NCI-H2029 treated with DMSO at 0.1 percent for 48 hours (cell line): ENCODE results near the gene TMEM273.
"Not testable (repeated sequence)": the region's sequence is repeated elsewhere in the genome, so short reads cannot be mapped to it uniquely, and the experiment has no call there.

Experiments used
- DNase-seq: peaks from one replicate; lab custom pipeline; 2025; lab: John Stamatoyannopoulos, UW

TMEM273 gene

DNA sequence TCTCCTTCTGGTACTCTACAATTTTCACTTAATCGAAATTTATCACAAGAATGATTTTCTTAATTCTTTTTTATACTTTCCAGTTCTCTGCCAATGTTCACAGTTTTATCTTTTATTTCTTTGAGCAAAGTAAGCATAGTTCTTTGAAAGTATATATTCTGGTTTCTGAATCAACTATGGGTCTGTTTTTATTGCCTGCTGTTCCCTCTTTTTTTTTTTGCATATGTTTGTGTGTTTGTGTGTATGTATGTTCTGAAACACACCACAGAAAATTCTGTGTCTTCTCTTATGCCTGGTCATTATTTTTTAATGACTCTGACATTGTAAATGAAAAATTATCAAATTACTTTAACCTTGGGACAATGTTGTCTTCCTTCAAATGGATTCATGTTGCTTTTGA is 15.9 kb upstream of the TMEM273 start:
- no peak for DNase-seq

DNA sequence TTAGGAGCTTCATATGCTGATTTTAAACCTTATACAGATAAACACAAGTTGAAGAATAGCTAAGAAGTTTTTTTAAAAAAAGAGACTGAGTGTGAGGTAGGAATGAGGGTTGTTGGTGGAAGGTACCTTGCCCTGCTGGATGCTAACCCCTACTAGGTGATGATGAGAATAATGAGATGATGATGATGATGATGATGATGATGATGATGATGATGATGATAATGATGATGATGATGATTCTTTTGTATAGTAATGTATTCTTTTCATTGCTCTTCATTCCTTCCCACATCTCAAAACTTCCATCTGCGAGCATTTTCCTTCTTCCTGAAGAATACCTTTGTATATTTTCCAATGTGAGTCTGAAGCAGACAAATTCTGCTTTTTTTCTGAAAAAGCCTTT is 14.1 kb upstream of the TMEM273 start:
- no peak for DNase-seq

DNA sequence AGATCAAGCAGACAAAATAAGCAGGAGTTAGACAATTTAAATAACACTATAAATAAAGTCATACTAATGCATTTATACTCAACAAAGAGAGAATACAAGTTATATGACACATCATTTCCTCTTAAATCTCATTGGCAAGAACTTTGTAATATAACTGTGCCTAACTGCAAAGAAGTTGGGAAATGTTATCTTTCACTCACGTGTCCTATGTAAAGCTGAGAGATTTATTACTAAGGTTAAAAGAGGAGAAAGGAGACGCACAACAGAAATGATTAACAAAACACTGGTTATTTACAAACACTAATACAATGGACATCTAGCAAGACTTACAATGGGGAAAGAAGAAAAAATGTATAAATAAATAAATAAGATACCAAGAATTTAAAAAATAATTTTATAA is 12.7 kb upstream of the TMEM273 start:
- DNase-seq, result no peak

DNA sequence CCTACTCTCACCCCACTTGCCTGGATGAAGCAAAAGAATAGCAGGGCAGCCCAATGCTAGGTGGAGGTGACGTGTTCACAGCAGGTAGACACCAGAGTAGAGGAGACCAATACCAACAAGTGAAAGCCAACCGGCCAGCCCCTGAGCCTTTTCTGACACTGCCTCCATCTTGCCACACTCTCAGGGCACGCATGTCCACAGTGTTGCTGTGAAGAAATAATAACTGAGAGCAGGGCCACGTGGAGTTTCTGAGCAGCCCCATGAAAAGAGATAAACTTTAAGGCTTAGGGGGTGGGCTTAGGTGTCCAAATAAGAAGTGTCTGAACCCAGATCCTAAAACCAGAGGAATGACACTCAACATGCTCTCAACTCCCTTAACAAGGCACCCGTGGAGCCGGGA is 9.0 kb upstream of the TMEM273 start:
- DNase-seq, result no peak

DNA sequence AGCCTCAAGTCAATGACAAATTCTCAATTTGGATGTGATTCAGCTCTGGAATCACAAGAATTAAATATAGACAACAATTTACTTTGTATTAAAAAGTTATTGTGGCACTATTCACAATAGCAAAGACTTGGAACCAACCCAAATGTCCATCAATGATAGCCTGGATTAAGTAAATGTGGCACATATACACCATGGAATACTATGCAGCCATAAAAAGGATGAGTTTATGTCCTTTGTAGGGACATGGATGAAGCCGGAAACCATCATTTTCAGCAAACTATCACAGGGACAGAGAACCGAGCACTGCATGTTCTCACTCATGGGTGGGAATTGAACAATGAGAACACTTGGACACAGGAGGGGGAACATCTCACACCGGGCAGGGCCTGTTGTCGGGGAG is 7.7 kb upstream of the TMEM273 start:
- not testable (repeated sequence) for DNase-seq

DNA sequence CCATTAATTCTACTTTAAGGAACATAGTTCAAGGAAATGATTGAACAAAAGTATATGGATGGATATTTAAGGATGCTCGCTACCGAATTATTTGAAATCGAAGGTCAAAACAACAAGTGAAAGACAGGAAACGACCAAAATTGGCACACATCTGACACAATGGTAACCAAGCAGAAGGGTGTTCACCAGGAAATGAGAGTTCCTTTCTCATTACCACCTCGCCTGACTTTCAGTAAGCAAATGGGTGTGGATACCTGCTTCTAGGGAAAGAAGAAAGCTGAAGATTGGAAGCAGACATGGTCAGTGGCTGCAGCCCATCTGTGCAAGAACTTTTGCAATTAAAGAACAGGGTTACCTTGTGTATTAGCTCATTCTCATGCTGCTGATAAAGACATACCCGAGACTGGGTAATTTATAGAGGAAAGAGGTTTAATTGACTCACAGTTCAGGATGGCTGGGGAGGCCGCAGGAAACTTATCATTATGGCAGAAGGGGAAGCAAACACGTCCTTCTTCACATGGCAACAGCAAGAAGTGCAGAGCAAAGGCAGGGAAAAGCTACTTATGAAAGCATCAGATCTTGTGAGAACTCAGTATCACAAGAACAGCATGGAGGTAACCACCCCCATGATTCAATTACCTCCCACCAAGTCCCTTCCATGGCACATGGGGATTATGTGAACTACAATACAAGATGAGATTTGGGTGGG is 6.2 kb upstream of the TMEM273 start:
- DNase-seq, result no peak

DNA sequence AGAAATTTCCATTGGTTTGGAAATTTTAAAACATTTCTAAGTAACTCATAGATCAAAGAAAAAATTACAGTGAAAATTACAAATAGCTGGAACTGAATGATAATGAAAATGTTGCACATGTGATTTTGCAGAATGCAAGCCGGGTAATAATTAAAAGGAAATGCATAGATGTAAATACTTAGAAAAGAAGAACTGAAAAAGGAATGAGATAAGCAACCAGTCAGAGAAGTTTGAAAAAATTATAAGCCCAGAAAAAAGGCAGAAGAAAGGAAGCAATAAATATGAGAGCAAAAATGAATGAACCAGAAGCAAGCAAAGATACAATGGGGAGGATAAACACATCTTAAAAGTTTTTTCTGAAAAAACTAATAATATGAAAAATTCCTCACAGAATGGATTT is 3.2 kb upstream of the TMEM273 start:
- DNase-seq, result no peak

DNA sequence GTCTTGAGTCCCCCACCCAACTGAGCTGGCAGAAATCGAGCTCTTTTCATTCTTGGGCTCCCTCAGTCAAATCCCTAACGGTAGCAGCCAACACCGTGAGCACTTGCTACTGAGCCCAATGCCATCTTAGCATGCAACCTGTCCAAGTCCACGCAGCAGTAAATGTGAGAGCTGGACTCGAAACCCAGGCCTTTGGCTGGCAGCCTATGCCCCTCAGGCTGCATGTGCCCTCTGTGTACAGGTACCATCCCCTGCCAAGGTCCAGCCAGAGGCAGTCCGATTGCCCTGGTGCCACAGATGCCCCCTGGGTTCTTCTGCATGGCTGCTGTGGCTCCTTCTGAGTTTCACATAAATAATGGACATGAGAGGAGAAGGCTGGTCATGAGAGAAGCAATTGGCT is 1.2 kb upstream of the TMEM273 start:
- DNase-seq, result no peak

DNA sequence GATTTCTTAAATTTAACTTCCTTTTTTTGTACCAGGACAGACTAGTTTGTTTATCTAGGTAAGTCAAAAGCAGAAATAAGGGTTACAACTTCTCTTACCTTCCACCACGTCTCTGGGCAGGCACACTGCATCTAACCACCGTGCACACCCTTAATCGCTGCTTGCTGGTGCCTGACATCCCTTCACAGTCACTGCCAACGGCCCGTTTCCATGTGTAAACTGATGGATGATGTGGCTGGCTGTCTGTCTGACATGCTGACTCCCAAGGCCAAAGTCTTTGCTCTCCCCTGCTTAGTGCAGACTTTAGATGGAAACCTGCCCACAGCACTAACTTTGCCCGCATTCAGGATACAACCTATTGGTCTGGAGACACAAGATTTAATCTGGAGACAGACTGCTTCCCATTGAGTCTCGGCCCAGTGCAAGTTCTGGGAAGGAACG is 1.1 kb downstream of the TMEM273 start:
- no peak for DNase-seq

DNA sequence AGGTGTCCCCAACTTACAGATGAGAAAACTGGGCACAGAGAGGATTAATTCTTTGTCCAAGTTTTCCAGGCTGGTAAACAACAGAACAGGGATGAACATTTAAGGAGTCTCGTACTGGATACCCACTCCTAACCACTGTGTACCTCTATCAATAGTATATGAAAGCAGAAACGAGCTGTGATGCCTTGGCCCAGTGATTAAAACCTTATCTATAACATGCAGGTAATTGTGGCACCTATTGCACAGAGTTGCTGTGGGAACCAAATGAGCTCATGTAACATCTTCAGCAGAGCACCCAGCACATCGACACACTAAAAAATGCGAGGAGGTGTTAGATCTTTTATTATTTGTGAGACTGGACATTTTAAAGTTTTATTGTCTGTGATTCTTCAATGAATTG is 1.6 kb downstream of the TMEM273 start:
- DNase-seq, result no peak

DNA sequence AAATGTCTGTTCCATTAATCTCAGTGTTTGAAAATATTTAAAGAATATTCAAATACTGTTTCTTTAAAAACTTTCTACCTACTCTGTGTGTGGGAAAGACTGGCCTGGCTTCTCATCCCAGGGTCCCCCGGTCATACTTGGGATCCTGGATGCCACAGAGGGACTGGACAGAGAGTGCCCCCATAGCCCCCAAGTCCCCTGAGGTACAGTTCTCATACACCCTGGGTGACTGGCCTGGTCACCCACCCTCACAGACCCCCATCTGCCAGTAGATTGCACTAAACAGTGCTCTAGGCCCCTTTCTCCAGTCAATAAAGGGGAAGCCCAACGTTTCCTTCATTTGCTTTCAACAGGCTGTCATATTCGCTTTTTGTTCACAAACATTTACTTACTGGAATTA is 3.0 kb downstream of the TMEM273 start:
- DNase-seq, result no peak

DNA sequence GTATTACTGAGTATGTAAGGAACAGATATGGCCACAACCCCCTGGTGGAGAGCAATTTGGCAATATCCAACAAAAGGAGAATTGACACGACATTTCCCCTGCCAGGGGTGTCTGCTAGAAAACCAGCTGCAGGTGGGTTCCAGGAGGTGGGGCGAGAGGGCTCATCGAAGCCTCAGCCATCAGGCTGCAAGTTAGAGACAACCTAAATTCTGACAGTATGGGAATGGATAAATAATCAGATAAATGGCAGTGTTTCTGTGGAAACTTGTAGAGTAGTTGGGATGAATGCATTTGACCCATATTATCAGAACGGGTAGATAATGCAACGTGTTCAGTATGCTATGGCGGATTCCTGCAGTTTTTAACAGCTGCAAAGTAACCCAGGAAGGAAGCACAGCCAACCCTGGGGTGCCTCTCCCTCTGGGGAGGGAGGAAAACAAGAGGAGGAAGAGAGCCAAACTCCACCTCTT is 3.5 kb downstream of the TMEM273 start:
- DNase-seq, result no peak

DNA sequence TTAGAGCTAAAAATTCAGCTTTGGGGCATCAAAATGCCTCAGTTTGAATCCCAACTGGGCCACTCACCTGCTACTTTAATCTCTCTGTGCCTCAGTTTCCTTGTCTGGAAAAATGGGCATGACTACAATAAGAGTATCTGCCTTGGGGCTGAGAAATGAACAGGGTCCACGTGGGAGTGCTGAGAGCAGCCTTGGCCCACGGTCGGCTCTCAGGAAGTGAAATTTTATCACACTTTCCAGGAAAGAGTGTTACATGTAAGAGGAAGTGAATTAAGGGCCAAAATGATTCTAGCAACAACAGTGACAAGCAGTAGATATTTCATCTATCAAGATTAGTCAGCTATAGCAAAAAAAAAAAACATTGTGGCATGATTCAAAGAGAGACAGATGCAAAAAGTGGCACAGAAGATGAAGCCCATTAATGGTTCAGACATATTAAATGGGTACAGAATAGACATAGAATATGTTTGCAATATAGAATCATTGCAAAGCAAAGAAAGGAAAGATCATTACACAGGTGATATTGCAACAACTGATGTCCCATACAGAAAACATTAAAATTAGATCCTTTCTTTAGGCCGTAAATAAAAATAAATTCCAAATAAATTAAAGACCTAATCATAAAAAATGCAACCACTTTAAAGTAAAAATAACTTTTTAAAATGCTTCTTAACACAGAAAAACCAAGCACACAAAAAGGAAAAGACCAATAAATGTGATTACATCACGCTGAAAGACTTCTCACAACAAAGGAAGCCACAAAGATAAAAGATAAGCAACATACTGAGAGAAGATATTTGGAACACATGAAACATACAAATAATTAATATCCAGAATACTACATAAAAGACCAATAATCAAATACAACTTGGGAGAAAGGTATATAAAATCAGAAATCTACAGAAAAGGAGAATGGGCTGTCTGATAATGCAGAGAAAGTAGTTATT is 4.3 kb downstream of the TMEM273 start:
- no peak for DNase-seq

DNA sequence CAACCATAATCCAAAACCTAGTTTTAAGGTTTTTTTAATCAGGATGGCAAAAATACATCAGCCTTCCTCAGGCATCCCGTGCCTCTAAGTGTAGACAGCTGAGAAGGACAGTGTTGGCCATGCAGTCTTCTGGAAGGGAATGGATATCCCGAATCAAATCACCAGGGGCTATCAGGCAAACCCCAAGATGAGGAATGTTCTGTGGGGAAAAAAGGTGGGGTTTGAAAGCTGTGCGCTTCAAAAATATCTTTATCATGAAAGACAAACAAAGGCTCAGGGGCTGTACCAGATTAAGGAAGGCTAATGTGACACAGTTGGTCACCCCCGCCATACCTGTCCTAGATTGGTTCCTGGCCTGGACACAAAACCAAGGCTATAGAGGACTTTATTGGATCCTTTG is 5.4 kb downstream of the TMEM273 start:
- DNase-seq, result no peak

DNA sequence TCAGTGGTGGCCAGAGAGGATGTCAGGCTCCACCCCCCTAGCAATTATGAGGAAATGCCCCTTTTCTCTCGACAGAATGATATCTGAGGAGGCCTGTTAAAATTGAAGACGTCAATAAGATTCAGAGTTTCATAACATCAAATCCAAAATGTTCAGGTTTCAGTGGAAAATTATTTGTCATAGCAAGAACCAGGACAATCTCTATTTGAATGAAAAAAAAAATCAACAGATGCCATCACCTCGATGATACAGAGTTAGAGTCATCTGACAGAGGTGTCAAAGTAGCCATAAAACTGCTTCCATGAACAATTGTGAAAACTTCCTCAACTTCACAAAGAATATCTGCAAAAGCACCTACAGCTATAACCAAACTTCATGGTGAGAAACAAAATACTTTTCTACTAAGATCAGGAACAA is 7.7 kb downstream of the TMEM273 start:
- no peak for DNase-seq

DNA sequence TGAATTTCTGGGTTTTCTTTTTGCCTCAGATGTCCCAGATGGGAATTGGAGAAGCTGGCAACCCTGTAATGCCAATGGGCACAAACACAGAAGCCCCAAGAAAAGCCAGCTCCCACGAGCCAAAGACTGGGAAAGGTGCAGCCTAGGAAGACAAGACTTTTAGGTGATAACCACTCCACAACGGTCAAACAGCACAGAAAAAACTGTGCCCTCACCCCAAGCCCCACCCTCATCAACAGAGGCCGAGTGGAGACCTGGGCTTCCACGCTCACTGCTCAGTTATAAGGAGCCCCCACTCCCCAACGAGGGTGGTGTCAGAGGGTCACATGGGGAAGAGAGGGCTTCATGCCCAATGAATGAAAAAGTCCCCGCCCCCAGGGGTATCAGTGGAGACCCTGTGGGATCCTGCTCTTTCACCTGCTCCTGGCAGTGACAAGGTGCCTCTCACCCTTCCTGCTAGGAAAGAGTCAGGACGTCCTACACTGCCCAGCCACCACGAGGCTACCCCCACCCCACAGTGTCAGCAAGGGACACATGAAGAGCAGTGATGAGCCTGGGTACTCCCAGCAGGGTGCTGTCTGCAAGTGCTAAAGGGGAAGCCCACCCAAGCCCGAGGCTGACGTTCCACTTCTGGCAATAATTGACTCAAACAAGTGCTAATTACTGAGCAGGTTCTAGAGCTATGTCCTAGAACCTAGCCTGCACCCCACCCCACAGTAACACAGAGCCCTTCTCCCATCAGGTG is 8.3 kb downstream of the TMEM273 start:
- DNase-seq, result no peak

DNA sequence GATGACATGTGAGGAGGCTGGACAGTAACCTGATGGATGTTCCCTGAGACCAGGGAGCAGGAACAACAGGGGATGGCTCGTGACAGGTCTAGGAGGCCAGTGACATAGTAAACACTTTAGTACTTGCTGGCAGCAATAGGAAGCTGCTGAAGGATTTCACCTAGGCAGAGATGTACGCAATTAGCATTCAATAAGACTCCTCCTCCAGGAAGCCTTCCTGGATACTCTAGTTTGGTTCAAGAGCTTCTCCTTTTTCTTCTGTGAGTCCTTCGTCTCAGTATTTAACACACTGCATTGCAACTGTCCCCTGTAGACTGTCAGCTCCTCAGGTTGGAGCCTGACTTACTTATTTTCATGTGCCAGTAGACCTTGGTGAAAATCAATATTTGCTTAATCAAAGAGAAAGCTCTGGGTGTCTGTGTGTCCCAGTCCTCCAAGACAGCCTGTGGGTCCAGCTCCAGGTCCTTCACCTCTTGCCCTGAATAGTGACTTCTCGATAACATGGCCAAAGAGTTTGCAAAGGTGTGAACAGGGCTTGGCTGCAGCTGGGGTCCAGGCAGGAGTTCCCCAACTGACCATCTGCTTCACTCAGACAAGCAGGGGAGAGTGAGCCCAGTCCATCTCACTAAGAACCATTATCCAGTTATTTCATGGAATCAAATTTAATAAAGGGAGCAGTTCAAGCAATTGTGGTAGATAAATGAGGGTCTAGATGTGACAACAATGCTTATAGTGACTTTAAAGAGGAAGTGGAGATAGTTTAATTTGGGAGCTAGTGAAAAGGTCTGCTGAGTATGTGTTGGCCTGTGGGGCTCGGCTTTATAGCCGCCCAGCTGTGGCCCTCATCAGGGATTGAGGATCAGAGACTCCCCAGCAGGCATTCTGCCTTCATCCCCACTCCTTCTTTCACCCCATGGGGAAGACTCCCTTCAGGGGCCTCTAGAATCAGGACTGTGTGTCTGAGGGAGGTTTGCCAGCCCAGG is 9.4 kb downstream of the TMEM273 start:
- no peak for DNase-seq

DNA sequence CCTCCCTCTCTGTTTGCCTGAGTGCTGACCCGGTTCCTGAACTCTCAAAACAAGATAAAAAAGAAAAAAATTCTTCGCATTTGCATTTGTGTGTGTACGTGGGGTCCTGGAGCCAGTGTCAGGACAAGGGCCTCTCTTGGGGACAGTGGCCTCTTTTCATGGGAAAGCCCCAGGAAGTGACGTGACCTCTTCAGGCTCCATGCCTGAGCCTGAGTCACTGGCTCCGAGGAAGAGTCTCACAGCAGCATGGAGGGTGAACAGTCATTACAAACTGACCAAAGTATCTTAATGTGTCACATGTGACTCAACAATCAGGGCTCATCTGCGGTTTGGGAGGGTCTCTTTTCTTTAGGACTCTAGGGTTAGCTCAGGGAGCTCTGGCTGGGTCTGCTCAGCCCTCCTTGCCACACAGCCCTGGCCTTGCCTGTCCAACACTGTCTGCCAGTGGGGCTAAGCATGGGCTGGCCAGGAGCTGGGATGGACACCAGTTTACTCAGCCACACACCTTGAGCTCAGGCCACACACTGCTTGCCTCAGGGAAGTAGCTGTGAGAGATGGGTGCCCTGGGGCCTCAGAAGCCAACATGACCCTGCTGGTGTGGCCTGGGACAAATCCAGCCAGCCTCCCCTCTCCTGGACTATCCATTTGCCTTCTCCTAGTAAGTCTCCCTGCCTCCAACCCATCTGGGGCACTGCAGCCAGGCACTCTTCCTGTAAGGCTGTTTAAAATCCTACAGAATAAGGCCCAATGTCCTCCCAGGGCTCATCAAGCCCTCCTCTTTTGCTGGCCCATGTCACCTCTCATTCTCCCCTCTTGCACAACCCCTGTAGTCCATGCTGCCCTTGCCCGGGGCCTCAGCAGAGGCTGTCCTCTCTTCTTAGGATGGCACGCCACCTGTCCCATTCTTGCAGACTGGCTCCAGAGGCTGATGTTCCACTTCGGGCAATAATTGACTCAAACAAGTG is 10.5 kb downstream of the TMEM273 start:
- no peak for DNase-seq

DNA sequence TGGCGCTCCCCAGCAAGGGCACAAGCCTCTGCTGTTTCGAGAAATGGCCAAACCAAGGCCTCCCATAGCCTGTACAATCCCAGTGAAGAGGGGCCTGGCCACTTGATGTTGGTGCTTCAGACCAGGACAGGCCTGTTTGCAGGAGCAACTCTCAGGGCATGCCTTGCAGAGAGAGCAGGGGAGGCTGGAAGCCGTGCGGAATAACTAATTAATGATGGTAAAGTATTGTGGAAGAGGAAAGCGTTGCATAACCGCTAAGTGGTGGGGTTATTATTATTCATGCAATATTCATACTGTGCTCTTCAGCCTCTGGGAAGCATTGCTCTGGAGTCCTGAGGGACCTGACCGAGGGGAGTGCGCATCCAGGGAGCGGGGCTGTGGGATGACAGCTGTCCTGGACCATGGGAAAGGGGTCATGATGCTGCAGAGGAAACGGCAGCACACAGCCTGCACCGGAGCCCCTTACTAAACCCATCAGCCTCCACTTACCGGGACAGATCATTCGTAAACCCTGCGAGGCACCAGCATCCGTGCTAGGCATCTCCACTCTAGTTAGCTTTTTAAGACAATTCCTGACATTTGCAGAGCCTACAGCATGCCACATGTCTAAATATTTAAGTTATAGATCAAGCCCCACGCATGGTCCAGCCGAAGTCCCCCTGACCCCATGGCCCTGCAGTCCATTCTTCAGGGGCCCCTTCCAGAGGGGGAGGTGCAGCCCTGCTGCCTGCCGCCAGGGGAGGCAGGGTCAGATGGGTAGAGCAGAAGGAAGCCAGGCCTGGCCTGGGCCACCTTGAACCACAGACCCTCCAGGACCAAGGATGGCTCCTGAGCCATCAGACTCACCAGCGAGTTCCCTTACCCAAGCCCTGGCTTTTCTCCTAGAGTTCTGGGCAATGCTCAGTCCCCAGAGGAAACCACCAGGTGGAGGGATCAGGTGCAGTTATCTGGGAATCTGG is 11.6 kb downstream of the TMEM273 start:
- DNase-seq, result no peak
